Activated naive CD8-positive, alpha-beta T cell treated with anti-CD3 and anti-CD28 coated beads, Interleukin-2, amount 50 U/mL, for 16 hours (primary cell): Measurements from ENCODE around the gene ITCH.
"Not testable (repeated sequence)": the region's sequence is repeated elsewhere in the genome, so short reads cannot be mapped to it uniquely, and the experiment has no call there.

ENCODE experiments used
- DNase-seq: peaks from one replicate; pipeline ENCODE4 v3.0.0-alpha.2; 2020; ENCODE audit warnings: low read depth, low spot score

ITCH gene

DNA sequence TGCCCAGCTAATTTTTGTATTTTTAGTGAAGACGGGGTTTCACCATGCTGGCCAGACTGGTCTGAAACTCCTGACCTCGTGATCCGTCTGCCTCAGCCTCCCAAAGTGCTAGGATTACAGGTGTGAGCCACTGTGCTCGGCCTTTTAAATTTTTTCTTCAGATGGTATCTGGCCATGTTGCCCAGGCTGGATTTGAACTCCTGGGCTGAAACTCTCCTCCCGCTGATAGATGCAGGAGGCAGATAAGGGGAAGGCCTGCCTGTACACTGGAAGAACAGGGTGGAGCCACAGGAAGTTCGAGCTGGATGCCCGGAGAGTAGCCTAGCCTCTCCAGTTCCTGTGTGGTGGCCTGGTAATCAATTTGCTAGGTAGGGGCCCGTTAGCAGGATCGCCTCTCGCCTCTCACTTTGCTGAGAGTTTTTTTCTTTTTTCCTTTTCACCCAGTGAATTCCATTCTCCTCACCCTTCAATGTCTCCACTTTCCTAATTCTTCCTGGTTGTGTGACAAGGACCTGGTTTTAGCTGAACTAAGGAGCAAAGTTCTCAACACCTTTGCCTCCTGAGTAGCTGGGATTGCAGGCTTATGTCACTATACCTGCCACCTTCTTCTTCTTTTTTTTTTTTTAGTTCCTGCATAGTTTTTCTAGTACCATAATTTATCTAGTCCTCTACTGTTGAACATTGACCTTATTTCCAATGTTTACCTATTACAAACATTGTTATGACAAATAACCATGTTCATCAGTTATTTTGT lies 19.4 kb upstream of the ITCH start:
- DNase-seq, result no peak

DNA sequence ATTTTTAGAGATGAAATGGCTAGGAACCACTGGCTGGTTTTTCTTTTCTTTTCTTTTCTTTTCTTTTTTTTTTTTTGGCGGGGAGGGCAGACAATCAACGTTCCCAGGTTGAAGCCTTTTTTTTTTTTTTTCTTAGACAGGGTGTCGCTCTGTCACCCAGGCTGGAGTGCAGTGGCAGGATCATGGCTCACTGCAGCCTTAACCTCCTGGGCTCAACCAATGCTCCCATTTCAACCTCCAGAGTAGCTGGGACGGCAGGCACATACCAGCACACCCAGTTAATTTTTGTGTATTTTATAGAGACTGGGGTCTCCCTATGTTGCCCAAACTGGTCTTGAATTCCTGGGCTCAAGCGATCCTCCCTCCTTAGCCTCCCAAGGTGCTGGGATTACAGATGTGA lies 18.8 kb upstream of the ITCH start:
- no peak for DNase-seq

DNA sequence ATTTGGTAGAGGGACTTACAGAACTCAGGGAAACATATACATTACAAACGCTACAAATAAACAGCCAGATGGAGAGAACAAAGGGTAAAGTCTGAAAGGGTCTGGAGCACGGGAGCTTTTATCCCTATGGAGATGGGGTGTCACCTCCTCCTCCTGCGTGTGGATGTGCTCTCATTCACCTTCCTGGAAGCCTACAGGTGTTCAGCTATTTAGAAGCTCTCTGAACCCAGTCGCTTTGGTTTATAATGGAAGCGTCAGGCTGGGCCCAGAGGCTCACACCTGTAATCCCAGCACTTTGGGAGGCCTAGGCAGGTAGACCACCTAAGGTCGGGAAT lies 17.7 kb upstream of the ITCH start:
- no peak for DNase-seq

DNA sequence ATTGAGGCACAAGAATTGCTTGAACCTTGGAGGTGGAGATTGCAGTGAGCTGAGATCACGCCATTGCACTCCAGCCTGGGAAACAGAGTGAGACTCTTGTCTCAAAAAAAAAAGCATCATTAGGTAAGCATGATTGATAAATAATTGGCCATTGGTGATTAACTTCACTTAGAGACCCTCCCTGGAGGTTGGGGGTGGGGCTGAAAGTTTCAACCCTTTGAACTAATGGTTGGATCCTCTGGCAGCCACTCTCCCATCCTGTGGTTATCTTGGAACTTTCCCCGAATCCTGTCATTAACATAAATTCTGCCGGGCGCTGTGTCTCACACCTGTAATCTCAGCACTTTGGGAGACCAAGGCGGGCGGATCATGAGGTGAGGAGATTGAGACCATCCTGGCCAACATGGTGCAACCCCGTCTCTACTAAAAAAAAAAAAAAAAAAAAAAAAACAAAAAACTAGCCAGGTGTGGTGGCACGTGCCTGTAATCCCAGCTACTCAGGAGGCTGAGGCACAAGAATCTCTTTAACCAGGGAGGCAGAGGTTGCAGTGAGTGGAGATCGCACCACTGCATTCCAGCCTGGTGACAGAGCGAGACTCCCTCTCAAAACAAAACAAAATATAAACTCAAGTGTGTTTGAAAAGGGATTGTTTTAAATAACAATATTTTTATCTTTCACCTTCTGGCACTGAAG lies 17.1 kb upstream of the ITCH start:
- DNase-seq, result not testable (repeated sequence)

DNA sequence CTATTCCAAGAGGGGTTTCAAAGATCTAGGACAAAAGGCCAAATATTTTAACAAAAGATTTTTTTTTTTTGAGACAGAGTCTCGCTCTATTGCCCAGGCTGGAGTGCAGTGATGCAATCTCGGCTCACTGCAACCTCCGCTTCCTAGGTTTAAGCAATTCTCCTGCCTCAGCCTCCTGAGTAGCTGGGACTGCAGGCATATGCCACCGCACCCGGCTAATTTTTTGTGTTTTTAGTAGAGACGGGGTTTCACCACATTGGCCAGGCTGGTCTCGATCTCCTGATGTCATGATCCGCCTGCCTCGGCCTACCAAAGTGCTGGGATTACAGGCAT lies 16.6 kb upstream of the ITCH start:
- not testable (repeated sequence) for DNase-seq

DNA sequence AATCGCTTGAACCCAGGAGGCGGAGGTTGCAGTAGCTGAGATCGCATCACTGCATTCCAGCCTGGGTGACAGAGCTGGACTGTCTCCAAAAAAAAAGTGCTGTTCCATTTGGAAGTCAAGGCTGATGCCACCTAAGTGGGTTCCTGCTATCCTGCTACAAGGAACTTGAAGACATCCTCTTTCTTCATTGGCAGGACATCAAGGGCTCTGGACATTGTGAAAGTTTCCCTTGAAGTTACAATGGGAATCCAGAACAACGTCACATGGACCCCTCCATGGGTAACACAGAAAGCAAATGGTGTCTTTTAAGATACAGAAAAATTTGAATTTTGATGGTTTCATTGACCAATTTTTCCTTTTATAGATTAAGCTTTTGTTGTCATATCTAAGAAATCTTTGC lies 15.5 kb upstream of the ITCH start:
- DNase-seq, result no peak

DNA sequence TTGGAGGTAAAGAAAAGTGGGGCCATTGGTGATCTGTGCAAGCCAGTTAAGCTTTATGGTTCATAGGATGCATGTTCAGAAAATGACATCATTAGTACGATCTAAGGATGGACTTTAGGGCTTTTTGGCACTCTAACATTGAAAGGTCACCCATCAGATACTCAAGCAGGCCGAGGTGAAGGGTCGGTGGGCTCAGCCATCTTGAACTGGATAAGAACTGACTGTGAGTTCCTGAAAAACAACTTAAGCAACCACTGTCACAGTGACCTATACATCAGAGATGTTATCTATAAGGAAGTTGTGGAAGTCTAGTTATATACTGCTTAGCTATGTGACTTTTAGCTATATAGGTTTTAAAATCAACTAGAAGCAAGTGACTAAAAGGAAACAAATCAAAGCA lies 13.0 kb upstream of the ITCH start:
- DNase-seq, result no peak

DNA sequence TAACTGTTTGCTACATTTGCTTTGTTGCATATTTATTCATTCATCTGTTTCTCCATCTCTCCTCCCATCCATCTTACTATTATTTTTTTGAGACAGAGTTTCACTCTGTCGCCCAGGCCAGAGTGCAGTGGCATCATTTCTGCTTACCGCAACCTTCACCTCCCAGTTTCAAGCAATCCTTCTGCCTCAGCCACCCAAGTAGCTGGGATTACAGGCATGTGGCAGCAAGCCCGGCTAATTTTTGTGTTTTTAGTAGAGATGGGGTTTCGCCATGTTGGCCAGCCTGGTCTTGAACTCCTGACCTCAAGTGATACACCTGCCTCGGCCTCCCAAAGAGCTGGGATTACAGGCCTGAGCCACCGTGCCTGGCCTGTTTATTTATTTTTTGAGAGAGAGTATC lies 9.6 kb upstream of the ITCH start:
- DNase-seq, result not testable (repeated sequence)

DNA sequence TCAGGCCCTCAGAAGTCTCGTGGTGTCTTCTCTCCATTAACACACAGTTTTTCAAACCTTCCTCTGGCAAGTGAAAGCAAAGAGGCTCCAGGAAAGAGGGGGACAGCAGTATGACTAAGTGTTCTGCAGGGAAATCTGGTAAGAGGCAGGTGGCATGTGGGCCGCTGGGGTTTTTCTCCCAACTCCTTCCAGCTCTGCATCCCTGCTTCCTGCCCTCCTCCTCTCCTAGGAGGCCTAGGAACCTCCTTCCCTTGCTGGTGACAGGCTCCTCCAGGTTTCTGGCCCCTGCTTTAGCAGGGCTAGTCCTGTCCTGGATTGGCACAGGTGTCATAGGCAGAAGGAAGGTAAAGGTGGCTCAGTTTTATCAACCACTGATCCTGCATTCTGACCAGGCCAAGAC lies 7.6 kb upstream of the ITCH start:
- DNase-seq, result no peak

DNA sequence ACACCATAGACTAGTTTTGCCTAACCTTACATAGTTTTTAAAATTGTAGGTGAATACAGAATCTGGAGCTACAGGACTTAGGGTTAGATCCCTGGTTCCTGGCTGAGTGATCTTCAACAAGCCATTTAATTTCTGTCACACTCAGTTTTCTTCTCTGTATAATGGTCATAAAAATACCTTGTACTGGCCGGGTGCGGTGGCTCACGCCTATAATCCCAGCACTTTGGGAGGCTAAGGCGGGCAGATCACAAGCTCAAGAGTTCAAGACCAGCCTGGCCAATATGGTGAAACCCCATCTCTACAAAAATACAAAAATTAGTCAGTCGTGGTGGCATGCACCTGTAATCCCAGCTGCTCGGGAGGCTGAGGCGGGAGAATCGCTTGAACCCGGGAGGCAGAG lies 3.3 kb upstream of the ITCH start:
- DNase-seq, result not testable (repeated sequence)

DNA sequence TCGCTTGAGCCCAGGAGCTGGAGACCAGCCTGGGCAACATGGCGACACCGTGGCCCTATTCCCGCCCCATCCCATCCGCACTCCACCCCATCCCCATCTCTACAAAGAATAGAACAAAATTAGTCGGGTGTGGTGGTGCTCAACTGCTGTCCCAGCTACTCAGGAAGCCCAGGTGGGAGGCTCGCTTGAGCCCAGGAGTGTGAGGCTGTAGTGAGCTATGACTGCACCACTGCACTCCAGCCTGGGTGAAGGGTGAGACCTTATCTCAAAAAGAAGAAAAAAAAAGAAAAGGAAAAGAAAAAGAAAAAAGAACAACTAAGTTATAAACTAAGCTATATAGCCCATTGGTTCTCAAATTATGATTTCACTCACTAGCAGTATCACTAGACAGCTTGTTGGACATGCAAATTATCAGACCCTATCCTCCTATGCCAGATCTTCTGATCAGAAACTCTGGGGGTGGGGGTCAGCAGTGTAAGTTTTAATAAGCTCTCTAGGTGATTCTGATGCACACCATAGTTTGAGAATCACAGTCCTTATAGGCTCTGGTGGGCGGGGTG lies 491 bp upstream of the ITCH start:
- no peak for DNase-seq

DNA sequence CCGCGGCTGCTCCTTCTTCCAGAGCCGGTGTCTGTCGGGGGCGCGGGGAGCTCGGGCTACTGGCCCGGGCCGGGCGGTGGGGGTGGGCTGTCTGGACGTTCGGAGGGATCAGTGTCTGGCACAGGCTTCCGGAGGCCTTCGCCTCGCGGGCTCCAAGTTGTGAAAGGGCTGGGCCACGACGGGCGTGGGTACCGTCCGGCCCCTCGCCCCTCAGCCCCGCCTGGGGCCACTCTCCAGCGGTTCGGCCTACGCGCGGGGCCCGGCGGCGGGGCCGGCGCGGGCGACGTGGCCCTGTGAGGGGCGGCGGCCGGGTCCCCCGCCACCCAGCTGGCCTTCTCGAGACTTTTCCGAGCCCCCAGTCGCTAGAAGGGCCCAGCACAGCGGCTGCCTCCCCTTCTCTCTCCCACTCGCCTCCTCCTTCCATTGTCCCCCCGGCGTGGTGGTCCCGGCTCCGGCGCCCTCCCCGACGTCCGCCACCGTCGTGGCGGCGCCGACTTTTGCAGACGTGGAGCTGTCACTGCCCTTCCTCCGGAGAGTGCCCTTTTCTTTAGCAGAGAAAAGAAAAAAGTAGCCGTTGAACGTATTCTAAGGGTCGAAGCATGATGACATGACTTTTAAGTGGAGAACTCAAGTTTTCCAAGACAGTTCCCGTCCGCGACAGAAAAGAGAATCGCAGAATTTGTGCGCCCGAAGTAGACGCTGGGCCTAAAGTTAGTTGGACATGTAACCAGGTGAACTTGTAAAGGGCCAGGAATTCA lies 571 bp downstream of the ITCH start:
- DNase-seq, result no peak

DNA sequence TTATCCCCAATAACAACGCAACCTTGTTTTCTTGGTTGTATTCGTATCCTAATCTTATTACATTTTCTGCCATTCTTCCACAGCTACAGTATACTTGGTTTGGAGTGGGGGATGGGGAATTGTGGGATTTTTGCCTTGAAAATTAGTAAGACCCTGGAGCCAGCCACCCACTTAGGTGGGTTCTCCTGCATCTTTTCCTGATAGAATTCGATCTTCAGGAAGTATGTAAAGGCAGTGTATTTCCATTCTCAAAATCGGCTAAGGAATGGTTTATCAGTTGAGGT lies 1.1 kb downstream of the ITCH start:
- DNase-seq, result no peak

DNA sequence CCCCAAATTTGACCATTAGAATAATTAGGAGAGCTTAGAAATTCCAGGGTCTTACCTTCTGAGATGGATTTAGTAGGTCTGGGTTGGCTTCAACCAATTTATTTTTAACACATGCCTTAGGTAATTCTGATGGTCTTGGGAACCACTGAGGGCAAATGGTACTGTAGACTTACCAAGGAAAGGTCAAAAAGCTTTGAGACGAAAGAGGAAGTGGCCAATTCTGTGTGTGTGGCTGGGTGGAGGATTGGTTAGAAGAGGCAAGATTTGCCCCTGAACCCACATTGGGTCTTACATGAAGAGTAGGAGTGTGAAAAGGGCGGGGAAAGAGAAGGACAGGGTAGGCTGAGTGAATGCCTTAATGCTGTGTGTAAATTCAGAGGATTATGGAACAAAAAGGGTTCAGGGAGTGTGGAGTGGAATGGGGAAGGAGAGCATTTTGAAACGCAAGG lies 2.7 kb downstream of the ITCH start:
- DNase-seq, result no peak

DNA sequence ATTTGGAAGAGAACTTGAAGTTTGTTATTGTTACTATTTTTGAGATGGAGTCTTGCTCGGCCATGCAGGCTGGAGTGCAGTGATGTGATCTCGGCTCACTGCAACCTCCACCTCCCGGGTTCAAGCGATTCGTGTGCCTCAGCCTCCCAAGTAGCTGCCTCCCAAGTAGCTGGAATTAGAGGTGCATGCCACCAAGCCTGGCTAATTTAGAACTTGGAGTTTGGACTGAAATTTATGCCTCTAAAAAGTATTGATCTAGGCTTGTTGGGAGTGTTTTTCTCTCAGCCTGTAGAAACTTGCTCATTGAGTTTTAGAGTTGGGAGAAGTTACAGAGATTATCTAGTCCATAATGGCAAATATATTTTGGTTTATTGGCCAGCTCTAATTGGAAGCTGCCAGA lies 4.1 kb downstream of the ITCH start:
- DNase-seq, result no peak

DNA sequence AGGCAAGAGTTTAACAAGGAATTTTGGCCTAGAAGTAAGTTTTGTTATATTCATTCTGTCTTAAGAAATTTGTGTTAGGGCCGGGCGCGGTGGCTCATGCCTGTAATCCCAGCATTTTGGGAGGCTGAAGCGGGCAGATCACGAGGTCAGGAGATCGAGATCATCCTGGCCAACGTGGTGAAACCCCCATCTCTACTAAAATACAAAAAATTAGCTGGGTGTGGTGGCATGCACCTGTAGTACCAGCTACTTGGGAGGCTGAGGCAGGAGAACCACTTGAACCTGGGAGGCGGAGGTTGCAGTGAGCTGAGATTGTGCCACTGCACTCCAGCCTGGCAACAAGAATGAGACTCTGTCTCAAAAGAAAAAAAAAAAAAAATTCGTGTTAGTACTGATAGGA lies 4.8 kb downstream of the ITCH start:
- not testable (repeated sequence) for DNase-seq

DNA sequence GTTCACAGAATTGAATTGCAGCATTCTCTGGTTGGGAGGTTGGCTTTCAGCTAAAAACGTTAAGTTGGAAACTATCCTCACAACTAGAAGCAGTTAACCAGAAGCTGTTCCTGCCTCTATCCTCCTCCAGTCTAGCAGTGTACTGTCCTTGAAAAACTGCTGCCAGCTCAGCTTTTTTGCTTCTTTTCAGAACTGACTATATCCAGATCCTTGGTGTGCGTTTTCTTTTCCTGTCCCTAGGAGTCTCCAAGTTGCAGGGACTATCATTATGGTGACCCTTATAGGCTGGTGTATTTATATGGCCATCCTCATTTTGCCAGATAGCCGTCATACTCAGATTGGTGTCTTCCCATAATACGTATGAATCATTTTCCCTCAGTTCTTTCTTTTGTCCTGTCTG lies 5.5 kb downstream of the ITCH start:
- DNase-seq, result no peak

DNA sequence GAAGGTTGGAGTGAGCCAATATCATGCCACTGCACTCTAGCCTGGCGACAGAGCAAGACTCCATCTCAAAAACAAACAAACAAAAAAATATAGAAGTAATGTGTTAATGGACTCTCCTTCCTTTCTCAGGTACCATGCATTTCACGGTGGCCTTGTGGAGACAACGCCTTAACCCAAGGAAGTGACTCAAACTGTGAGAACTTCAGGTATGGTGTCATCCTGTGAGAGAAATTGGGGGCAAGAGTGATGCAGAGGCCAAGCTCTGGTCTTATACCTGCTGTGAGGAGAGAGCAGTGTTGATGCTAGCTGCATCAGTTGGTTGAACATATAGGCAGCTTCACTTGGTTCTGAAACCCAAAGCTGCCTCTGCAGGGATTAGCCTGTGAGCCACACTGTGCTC lies 6.2 kb downstream of the ITCH start:
- no peak for DNase-seq

DNA sequence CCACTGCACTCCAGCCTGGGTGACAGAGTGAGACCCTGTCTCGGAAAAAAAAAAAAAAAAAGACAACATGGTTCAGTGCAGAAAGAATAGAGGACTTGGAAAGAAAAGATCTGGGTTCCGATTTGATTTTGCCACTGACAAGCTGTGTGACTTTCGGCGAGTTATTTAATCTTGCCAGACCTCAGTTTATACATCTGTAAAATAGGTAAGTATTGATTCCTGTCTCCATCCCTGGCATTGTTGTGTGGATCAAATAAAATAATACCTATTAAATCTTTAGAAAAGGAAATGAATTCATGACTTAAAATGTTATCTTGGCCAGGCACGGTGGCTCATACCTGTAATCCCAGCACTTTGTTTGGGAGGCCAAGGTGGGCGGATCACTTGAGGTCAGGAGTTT lies 7.0 kb downstream of the ITCH start:
- DNase-seq, result no peak

DNA sequence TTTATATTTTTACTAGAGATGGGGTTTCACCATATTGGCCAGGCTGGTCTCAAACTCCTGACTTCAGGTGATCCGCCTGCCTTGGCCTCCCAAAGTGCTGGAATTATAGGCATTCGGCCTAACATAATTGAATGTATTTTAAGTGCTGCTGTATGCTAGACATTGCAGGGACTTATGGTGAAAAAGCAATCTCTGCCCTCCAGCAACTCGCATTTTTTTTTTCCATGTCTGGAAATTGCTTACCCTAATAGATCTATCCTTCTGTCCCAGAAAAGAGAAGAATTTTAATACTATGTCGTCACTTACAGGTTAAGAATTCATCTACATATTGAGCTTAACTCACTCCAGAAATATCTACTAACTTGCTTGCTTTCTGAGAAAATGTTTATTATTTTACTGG lies 10.4 kb downstream of the ITCH start:
- DNase-seq, result no peak

DNA sequence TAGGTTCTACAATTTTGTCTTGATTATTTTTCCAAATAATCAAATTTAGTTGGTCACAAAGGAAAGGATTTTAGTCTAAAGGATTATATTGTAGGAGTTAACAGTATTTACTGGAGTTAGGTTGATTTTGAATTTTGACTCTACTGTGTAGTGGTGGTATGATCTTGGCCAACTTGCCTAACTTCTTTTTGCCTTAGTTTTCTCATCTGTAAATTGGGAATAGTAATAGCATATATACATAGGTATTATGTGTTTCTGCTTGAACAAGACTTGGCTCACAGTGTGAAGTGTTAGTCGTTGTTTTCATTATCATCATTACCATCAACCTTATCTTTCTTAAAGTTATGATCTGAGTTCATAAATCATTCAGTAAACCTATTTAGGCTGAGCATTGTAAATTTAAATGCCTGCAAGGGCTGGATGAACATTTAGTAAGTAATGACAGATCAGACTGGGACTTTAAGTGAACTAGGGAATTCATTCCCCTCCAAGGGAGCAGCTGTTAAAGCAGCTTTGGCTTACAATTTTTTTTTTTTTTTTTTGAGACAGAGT lies 11.2 kb downstream of the ITCH start:
- no peak for DNase-seq

DNA sequence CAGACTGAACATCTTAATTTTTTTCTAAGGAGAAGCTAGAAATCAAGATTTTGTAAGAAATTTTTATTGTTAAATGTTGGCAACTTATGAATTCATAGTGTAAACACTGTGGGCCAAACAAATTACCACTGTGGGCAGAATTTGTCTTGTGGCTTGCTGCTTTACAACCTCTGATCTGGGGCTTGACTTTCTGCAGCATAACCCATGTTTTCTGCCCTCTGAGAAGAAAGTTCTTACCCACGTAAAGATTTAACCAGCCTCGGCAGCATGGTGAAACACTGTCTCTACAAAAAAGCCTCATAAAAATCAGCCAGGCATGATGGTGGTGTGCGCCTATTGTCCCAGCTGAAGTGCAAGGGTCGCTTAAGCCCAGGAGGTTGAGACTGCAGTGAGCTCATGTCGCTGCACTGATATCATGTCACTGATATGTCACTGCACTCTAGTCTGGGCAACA lies 12.9 kb downstream of the ITCH start:
- no peak for DNase-seq
